ENCODE results near the gene YDJC.
A peak's percentile ranks its signal among the peaks of the same experiment; 100 is the strongest.
"Not testable (repeated sequence)": the region's sequence is repeated elsewhere in the genome, so short reads cannot be mapped to it uniquely, and the experiment has no call there.

Gene YDJC

GRCh38 chr22:21593406-21594232 is 36.2 kb downstream of the YDJC start:
- no peaks in the 10 kb centered on the region for H3K27me3 Mint-ChIP-seq
- peak overlapping the region; percentile 54 for H3K27ac Mint-ChIP-seq
- no peaks in the 10 kb centered on the region for H3K9me3 Mint-ChIP-seq
- peaks cover 35% of the 10 kb centered on the region for H3K36me3 Mint-ChIP-seq
- H3K4me3 Mint-ChIP-seq, result no peak overlapping the region
- peaks cover 38% of the 10 kb centered on the region for H3K4me1 Mint-ChIP-seq
- ATAC-seq (ENCODE audit: low read depth), result no peak
- no peak for DNase-seq (ENCODE audit: low spot score in 2 of 2)

- no peak overlapping the region for H3K4me3 Mint-ChIP-seq
- H3K27ac Mint-ChIP-seq, result no peak overlapping the region
- no peaks in the 10 kb centered on the region for H3K27me3 Mint-ChIP-seq
- H3K9me3 Mint-ChIP-seq, result no peaks in the 10 kb centered on the region
- peaks cover 32% of the 10 kb centered on the region for H3K36me3 Mint-ChIP-seq
- DNase-seq (ENCODE audit: low spot score in 2 of 2) (no peak), ATAC-seq (ENCODE audit: low read depth) (no peak)
- peaks cover 43% of the 10 kb centered on the region for H3K4me1 Mint-ChIP-seq
Measured at GRCh38 chr22:21592422-21592821, 37.4 kb downstream of the YDJC start.

- DNase-seq (ENCODE audit: low spot score in 2 of 2), result no peak
- Mint-ChIP-seq H3K27ac (peak overlapping the region; percentile 71), H3K27me3 (no peaks in the 10 kb centered on the region), H3K4me1 (peaks cover 45% of the 10 kb centered on the region), H3K4me3 (no peak overlapping the region), H3K9me3 (no peaks in the 10 kb centered on the region), H3K36me3 (peaks cover 30% of the 10 kb centered on the region)
- ATAC-seq (ENCODE audit: low read depth), result no peak
Measured at GRCh38 chr22:21591695-21592094, 38.1 kb downstream of the YDJC start.

- Mint-ChIP-seq H3K4me1 (peaks cover 45% of the 10 kb centered on the region), H3K9me3 (no peaks in the 10 kb centered on the region), H3K36me3 (peaks cover 28% of the 10 kb centered on the region), H3K4me3 (peak overlapping the region; percentile 49), H3K27ac (peak overlapping the region; percentile 71), H3K27me3 (no peaks in the 10 kb centered on the region)
- peak; percentile 66 for ATAC-seq (ENCODE audit: low read depth)
- DNase-seq (ENCODE audit: low spot score in 2 of 2), result peak in 1 of 2 donors; percentile 44
Measured at GRCh38 chr22:21590809-21591641, 38.8 kb downstream of the YDJC start.

- H3K27me3 Mint-ChIP-seq, result no peaks in the 10 kb centered on the region
- no peak for DNase-seq (ENCODE audit: low spot score in 2 of 2)
- ATAC-seq (ENCODE audit: low read depth), result no peak
- no peak overlapping the region for H3K4me3 Mint-ChIP-seq
- H3K4me1 Mint-ChIP-seq, result peaks cover 50% of the 10 kb centered on the region
- no peaks in the 10 kb centered on the region for H3K9me3 Mint-ChIP-seq
- H3K27ac Mint-ChIP-seq, result no peak overlapping the region
- H3K36me3 Mint-ChIP-seq, result peaks cover 19% of the 10 kb centered on the region
Measured at GRCh38 chr22:21589396-21589795, 40.4 kb downstream of the YDJC start.

DNA sequence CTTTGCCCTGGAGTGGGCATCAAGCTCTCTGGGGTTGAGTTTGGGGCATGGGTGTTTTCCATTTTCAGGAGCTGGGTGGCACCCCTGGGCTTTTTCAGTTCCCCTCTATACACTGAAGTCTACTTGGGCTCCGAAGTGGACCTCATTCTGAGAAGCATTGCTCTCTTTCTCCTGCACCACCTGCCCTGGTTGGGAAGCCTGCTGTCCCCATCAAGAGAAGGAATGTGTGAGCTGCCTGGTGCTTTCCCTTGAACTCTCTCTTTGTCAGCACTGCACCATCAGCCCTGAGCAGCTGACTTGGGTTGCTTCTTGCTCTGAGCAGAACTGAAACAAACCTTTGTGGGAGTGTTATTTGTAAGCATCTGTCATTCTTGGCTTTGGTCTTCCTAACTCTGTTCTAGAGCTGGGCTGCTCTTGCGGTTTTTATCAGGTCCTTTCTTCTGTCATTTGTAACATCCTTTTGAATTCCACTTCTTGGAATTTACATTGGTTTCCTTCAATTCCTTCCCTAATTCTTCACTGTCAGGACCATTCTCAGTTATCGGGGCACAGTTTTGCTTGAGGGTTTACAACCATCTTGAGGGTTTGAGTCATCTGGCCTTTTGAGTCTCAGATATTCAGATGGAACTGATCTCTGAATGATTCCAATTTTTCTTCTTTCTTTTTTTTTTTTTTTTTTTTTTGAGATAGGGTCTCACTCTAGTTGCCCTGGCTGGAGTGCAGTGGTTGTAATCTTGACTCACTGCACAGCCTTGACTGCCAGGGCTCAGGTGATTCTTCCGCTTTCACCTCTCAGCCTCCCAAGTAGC is 41.8 kb downstream of the YDJC start:
- Mint-ChIP-seq H3K4me1 (peaks cover 41% of the 10 kb centered on the region), H3K36me3 (peaks cover 6% of the 10 kb centered on the region), H3K4me3 (peak overlapping the region; percentile 60), H3K9me3 (no peaks in the 10 kb centered on the region), H3K27me3 (no peaks in the 10 kb centered on the region), H3K27ac (peak overlapping the region; percentile 81)
- ATAC-seq (ENCODE audit: low read depth) (peak; percentile 85), DNase-seq (ENCODE audit: low spot score in 2 of 2) (peak; percentile 30 to 43)

- Mint-ChIP-seq H3K27ac (peak overlapping the region; percentile 1), H3K4me3 (no peak overlapping the region), H3K36me3 (peaks cover 4% of the 10 kb centered on the region), H3K4me1 (peaks cover 28% of the 10 kb centered on the region), H3K9me3 (no peaks in the 10 kb centered on the region), H3K27me3 (no peaks in the 10 kb centered on the region)
- DNase-seq (ENCODE audit: low spot score in 2 of 2) (no peak), ATAC-seq (ENCODE audit: low read depth) (no peak)
Measured at GRCh38 chr22:21585389-21585788, 44.4 kb downstream of the YDJC start.

GRCh38 chr22:21582801-21583740 is 46.8 kb downstream of the YDJC start:
- no peaks in the 10 kb centered on the region for H3K9me3 Mint-ChIP-seq
- peaks cover 6% of the 10 kb centered on the region for H3K36me3 Mint-ChIP-seq
- no peak overlapping the region for H3K4me3 Mint-ChIP-seq
- peak overlapping the region; percentile 71 for H3K27ac Mint-ChIP-seq
- H3K27me3 Mint-ChIP-seq, result no peaks in the 10 kb centered on the region
- DNase-seq (ENCODE audit: low spot score in 2 of 2), result no peak
- no peak for ATAC-seq (ENCODE audit: low read depth)
- H3K4me1 Mint-ChIP-seq, result peaks cover 33% of the 10 kb centered on the region

GRCh38 chr22:21581009-21581713 is 48.7 kb downstream of the YDJC start:
- H3K4me1 Mint-ChIP-seq, result peaks cover 32% of the 10 kb centered on the region
- H3K4me3 Mint-ChIP-seq; DNase-seq (ENCODE audit: low spot score in 2 of 2); ATAC-seq (ENCODE audit: low read depth); H3K27me3 Mint-ChIP-seq; H3K36me3 Mint-ChIP-seq; H3K9me3 Mint-ChIP-seq; H3K27ac Mint-ChIP-seq: not testable (repeated sequence)

GRCh38 chr22:21580623-21581007 is 49.2 kb downstream of the YDJC start:
- not testable (repeated sequence) for H3K4me3 Mint-ChIP-seq; H3K36me3 Mint-ChIP-seq; H3K27me3 Mint-ChIP-seq; DNase-seq (ENCODE audit: low spot score in 2 of 2); ATAC-seq (ENCODE audit: low read depth); H3K27ac Mint-ChIP-seq; H3K9me3 Mint-ChIP-seq
- peaks cover 34% of the 10 kb centered on the region for H3K4me1 Mint-ChIP-seq

DNA sequence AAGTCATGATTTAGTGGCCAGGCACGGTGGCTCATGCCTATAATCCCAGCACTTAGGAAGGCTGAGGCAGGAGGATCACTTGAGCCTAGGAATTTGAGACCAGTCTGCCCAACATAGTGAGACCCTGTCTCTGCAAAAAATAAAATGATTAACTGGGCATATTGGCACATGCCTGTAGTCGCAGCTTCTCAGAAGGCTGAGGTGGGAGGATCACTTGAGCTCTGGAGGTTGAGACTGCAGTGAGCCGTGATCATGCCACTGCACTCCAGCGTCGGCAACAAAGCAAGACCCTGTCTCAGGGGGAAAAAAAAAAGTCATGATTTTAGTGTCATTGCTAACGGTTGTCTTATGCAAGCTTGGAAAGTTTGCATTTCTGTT is 50.4 kb downstream of the YDJC start:
- DNase-seq (ENCODE audit: low spot score in 2 of 2) (no peak), ATAC-seq (ENCODE audit: low read depth) (no peak)
- Mint-ChIP-seq H3K4me1 (peaks cover 31% of the 10 kb centered on the region), H3K27ac (peak overlapping the region; percentile 57), H3K9me3 (no peaks in the 10 kb centered on the region), H3K27me3 (no peaks in the 10 kb centered on the region), H3K4me3 (no peak overlapping the region), H3K36me3 (peaks cover 3% of the 10 kb centered on the region)
